Germinal center (tissue), 1 donor: ENCODE results near the gene ATP5MG.
"Not testable (repeated sequence)": the region's sequence is repeated elsewhere in the genome, so short reads cannot be mapped to it uniquely, and the experiment has no call there.

Experiments
- DNase-seq: peaks from one replicate; pipeline ENCODE4 v3.0.0; 2012; ENCODE audit warnings: mixed read lengths, low spot score

ATP5MG gene

DNA sequence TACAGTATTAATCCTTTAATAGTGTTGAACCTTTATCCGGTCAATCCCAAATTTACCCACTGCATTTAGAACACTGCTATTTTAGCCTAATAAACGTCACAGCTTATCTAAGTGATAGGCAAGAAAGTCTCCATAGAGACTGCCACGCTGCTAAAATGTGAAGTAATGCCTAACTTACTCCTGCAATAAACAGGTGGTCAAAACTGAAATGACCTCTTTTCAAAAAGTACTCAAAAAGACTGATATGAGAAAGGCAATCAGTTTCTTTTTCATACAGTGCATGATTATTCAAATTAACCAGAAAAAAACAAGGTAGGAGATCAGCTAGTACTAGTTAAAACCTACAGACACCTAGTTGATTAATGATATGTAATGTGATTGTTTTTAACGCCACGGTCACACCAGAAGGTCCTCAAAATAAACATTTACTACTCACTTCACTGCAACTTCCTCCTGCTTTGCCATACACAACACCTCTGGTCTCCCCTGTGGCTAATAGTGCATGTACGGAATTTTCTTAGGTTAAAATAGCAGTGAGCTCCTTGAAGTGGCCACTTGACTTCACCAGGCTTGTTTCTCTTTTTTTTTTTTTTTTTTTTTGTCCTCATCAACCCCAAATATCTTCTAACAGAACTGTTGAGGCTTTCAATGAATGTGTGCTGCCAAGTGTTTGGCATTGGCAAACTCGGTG is 8.8 kb downstream of the ATP5MG start:
- DNase-seq = peak; percentile 70

DNA sequence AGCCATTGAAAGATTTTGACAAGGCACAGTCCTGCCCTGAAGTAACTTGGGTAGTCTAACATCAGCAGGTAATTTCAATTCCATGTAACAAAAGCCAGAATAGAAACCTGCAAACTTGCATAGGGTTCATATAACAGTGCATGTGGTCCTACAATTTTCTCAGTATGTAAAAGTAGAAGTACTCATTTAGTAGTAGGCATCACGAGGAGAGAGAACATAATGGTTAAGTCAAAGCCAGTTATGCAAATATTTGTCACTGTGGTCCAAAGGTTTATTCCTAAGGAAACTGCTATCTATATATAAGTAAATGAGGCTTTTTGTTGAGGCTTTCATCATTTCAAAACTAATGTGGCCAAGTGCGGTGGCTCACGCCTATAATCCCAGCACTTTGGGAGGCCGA is 10.1 kb downstream of the ATP5MG start:
- no peak for DNase-seq

DNA sequence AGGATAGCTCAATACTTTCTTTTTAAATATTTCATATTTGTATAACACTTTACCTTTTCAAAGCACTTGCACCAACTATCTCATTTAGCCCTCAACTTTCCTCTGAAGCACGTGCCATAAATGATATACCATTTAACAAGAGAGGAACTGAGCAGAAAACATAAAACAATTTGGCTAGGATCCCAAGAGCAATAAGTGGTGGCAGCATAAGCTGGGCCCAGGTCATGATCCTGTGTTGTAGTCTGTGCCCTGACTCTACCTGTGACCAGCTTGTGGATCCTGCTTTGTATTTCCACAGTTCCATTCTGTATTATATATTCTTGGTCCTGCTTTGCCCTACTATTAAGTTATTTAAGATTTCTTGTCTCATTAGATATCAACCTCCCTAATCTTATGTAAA is 11.5 kb downstream of the ATP5MG start:
- no peak for DNase-seq

DNA sequence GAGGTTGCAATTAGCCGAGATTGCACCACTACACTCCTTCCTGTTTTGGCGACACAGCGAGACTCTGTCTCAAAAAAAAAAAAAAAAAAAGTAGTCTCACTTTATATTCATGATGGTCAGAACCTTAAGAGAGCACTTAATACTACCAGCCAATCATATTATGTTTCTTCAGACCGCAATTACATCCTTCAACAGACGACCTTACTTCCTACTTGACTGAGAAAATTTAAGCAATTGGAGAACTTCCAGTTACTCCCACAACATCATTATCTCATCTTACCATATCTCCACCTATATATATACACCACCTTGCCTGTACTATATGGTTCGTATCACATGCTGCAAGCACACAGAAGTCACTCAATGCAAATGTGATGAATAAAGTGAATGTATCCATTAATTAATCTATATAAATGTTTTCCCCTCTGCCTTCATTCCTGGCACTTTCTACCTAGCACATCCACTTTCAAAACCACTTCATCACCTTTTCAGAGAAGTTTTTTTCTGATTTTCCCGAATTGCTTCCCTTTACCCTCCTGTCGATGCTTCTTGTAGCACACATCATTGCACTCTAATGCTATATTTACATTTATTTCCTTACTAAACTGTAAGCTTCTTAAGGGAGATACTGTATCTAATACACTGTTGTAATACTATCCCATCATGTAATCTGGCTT is 13.8 kb downstream of the ATP5MG start:
- DNase-seq = no peak

DNA sequence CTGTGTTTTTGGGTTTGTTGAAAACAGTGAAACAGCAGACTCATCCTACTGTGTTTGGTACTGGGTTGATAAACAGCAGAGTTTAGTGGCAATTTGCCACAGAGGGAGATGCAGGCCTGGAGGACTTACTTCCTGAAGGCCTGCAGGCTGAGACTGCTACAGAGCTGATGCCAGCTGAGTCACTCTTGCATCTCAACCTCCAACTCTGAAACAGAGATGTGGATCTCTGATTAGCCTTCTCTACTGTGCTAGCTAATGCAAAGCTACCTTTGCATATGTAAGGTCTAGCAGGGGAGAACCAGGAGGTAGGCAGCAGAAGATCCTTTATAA is 14.3 kb downstream of the ATP5MG start:
- DNase-seq = peak; percentile 48

DNA sequence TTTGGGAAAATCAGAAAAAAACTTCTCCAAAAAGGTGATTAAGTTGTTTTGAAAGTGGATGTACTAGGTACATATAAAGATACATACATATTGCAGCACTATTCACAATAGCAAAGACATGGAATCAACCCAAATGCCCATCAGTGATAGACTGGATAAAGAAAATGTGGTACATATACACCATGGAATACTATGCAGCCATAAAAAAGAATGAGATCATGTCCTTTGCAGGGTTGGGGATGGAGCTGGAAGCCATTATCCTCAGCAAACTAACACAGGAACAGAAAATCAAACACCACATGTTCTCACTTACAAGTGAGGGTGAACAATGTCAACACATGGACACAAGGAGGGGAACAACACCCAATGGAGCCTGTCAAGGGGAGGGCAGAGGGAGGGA is 15.5 kb downstream of the ATP5MG start:
- DNase-seq = not testable (repeated sequence)

DNA sequence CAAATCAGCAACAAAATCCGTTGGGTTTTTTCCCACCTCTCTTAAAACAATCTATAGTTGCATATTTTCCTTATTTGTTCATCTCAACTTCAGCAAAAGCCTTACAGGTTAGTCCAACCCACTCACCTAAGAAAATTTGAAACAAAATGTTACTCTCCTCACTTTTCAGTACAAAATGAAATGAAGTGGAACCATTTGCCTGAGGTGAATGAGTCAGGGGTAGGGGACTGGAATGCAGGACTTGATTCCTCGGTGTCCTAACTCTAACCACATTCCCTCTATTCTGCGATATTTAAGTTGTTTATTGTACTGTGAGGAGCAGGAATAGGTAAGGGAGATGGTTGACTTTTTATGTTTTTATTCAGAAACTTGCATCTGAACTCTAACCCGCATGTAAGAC is 16.4 kb downstream of the ATP5MG start:
- no peak for DNase-seq

DNA sequence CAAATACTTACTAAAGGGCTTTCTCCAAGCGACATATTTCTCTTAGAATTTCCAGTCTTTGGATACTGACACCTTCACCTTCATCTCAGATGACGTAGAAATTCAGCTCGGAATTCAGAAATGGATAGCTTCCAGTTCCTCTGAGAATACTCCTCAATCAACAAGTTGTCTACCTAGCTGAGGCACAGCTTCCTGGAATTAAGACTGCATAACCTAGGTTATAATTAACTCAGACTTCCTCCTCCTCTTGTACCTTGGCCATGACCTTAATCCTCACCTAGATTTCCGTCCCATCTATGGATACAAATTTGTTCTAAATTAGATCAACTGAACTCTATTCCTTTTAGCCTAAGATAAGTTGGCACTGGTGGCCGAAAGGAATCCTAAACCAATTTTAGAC is 17.4 kb downstream of the ATP5MG start:
- DNase-seq = no peak

DNA sequence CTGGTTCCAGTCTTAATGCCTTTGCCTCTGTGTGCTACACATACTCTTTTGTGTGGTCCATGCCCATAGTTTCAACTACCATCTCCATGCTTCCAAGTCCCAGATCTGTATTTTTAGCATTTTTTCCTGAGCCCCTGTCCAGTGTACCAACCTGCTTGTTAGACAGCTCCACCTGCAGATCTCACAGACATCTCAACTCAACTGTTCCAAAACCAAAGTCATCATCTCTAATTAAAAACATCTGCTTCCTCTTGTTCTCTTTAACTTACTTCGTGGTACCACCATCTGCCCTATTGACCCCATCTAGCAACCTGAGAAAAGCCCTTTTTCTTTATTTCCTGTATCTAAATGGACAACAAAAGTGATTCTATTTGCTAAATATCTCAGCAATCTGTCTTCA is 26.3 kb downstream of the ATP5MG start:
- no peak for DNase-seq

DNA sequence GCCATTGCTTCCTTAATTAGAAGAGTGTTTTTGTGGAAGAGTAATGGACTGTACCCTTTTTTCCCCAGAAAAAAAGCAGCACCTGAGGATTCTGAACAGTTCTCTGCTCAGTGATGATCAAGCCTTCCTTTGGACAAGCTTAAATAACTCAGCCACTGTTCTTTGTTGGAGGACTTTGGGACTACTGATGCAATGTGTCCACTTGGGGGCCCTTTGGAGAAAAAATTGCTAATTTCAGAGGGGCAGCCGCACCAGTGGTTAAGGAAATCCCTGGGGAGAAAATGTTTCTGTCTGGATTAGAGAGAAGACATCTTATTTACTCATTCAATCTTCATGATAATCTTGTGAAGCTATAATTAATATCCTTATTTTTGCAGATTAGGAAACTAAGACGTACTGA is 29.6 kb downstream of the ATP5MG start:
- no peak for DNase-seq

DNA sequence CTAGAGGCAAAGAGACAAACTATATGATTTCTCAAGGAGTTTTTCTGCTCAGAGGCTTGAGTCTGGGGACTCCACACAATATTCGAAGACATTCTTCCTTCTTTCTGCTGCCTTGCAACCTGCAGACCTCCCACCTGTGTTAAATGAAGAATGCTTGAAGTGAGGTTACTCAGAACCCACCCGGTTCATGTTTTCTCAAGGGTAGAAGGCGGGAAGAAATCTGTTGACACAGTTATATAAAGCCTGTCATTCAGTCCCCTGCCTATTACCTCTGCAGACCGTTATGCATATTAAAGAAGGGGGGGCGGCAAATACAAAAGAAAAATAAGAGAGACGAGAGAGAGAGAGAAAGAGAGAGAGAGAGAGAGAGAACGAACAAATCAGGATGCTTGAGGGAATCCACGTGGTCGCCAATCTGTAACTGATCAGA is 32.7 kb downstream of the ATP5MG start:
- peak; percentile 29 for DNase-seq

DNA sequence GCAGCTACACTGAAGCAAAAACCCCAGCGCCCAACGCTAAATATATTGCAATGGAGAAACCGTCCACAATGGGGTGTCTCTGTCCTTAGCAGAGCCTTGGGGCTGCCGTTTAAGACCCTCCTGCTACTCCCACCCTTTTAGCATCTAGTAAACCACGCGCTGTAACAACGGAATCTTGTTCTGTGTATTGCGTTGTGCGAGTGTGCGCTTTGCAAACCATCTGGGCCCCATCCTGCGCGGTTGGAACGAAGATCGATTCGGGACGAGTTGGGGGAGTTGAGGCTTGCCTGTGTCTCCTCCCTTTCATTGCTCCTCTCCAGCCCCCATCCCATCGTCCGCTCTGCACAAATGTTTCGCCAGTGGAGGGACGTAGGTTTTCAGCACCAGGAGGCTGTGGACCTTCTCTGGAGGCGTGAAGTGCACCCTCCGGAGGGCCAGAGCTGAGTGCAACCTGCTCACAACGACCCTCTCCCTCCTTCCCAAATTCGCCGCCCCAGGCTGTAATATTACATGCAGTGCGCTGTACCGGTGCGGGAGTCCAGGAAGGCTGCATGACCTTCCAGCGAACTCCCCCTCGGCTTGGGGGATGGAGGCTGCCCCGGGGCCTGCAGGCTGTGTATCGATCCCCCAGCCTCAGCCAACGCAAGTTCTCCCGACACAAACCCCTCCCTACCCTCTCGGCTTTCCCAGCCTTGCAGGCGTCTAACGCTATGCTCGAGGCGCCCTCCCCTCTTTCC is 33.3 kb downstream of the ATP5MG start:
- peak; percentile 55 for DNase-seq

DNA sequence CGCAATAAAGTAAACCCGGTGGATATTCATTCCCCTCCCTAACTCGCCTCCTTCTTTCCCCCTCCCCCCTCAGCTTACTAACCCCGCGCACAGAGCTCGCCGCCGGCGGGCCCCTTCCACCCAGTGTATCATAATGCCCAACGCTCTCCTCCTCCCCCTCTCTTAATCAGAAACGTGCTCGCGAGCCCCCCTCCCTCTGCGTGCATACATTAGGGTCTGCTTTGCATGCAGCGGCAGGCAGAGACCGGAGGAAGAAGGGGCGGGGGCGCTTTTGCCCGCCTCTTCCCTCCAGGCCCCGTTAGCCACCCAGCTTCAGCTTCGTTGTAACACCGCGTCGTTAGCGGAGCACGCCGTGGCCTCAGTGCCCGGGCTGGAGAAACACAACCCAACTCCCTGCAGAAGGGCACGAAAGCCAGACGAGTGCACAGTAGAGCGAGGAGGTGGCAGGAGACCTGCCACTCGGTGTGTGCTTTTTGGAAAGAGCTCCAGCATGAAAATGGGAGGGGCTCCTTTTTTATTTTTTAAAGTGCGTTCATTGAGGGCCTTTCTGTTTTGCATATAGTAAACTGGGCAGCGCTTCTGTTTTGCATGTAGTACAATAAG is 34.0 kb downstream of the ATP5MG start:
- peak; percentile 84 for DNase-seq

DNA sequence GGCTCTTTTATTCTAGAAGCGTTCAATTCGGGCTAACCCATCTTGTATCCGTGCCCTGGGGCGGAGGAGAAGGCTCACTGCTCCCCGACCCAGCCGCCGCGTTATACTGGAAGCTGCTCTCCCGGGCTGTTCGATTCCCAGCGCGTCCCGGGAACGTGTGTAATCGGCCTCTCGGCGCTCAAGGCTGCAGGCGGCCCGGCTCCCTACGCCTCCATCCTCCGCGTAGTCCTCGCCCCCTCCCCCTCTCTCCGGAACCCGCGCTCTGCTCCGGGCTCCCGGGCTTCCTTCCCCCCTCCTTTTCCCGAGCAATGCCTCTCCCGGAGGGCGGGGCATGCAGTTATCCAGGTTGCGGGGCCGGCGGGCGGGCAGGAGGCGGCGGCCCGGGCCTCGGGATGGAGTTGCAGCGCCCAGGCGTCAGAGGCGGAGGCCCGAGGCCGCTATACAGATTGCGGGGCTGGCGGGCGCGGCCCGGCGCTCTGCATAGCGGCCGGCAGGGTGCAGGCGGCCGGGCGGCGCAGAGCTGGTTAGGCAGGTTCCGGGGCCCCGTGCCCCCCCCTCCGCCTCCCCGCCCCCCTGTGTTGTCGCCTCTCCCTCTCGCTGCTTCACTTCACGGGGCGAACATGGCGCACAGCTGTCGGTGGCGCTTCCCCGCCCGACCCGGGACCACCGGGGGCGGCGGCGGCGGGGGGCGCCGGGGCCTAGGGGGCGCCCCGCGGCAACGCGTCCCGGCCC is 34.7 kb downstream of the ATP5MG start, which contains the start of gene KMT2A:
Gene KMT2A, plus strand, starts transcription at position 600 of the 732 bp plus-strand sequence. Its CDS starts 21 bp downstream, at position 621.
- DNase-seq = peak; percentile 93

DNA sequence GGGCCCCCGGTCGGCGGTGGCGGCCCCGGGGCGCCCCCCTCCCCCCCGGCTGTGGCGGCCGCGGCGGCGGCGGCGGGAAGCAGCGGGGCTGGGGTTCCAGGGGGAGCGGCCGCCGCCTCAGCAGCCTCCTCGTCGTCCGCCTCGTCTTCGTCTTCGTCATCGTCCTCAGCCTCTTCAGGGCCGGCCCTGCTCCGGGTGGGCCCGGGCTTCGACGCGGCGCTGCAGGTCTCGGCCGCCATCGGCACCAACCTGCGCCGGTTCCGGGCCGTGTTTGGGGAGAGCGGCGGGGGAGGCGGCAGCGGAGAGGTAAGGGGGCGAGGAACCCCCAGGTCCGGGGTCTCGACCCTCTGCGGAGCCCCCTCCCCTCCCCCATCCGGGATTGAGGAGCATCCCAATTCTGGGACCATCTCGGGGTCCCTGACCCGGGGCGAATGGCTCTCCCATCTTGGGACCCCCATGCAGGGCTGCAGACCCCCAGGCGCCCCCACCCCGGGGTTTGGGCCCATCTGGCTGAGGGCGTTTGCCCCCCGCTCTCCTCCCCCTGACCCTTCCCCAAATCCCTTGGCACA is 35.3 kb downstream of the ATP5MG start:
- DNase-seq = no peak

DNA sequence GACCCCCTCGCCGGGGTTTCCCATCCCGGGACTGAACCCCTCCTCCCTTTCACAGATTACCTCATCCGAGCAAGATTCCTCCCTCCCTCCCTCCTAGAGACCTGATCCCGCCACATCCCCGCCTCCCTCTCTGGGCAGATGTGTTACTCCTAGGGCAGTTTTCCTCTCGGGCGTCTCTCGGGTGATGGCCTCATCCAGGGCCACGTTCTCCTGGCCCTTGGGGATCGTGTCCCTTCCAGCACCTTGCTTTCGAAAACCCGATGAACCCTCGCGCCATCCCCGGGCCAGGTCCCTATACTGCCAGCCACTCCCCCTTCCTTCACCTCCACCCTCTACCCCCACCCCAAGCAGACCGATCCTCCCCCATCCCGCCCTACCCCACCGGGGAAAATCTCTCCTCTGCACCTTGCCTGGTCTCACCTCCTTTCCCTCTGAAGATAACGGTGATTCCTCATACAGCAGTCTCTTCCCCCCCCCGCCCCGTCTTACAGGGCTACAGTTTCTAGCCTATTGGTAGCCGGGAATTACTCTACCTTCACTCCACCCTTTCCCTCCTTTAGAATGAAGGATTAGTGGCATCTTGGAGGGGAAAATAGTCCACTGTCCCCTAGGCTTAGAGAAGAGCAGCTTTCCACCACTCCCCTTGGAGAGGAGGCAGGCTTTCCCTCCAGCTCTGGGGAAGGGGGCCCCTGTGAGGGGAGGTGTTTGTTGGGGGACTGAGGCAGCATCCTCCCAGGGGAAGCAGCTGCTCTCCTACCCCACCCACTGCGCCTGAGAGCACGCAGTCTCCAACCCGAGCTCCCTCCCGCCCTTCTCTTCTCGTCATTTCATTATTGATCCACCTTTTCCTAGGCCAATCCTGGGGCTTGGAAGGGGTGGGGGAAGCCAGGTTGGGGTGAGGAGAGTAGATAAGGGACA is 36.1 kb downstream of the ATP5MG start:
- peak; percentile 54 for DNase-seq

DNA sequence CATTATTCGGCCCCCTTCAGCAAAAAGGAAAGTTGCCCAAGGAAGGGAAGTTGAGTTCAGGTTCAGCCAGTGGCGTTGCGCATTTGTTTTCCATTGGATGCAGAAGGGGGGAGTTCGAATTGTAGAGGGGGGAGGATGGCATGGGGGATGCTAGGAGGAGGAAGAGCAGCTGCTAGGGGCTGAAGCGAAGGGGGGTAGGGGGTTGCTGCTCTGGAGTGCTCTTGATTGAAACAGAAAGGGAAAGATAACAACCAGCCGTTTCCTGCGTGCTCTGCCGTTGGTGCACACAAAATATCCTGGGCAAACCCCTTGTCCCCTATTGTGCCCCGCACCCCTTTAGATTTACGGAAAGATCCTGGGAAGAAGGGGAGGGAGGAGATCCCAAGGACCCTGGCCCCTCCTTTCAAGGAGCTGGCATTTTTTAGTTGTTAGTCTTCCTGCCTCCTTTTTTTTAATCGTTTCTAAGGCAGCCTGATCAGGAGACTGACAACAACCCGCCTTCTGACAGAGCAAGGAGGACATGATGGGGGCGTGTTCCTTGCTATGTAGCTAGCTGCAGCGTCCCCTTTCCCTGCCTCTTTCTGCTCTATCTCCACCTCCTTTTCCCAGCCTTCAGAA is 37.0 kb downstream of the ATP5MG start:
- peak; percentile 49 for DNase-seq

DNA sequence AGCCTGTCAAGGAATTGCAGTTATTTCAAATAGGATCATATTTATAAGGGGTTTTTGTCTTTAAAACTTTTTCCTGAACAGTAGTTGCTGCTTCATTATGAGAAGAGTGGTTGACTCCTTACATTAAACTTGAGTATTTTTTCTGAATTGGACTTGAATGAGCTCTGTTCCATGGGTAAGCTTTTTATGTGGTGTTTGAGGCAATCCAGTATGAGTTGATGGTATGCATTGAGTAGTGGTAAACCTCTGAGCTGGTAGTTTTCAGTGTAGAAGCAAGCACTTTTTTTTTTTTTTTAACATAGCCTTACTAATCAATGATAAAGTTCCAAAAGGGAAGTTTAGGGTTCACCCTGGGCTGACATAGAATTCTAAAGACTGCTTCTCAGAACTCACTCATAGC is 38.2 kb downstream of the ATP5MG start:
- no peak for DNase-seq

DNA sequence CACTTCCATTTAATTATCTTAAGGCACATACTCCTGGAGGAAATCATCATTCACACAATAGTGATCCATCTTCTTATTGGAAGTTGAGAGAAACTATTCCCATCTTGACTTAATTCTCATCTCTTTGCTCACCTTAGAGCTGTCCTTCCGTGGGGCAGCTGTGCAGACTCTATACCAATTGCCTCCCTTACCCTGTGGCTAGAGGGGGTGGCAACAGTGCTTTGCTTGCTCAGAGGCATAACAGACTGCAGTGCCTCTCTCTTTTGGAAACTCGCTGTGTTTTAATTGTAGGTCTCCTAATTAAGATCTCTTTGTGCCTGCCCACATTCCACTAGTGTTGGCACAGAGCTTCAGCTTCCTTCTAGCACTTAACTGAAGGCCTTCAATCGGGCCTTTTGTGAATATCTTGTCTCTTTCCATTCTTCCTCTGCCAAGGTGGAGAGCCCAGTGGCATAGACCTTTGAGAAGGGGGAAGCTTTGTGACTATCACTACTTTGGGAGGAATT is 40.4 kb downstream of the ATP5MG start:
- no peak for DNase-seq

DNA sequence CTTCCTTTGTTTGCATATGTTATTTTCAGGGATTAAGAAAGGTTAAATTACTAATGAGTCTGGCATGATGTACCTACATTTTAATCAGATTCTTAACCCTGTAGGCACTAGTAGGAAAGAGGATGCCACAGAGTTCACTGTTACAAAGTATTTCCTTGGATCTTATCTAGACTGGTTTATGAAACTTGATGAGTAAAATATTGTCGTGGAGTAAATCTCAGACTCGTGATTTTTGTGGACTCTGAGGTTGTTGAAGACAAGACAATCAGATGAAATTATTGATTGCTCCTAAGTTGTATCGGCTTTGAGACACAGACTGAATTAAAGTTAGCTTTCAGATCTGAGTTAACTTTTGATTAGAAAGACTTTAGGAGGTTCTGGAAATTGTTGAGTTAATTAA is 40.9 kb downstream of the ATP5MG start:
- DNase-seq = no peak
